GM18511 (cell line): ENCODE measurements around the gene UBAC2.

Experiments used
- ATAC-seq: cut with Tn5 transposase; IDR thresholded peaks from one replicate; pipeline ENCODE4 v1.9.1; 2021; ENCODE audit warnings: mild to moderate bottlenecking, moderate library complexity; ENCODE audit not compliant: unreplicated experiment

The UBAC2 gene

GRCh38 chr13:99289674-99290337, 89.2 kb downstream of the UBAC2 start:
- ATAC-seq: no peak

GRCh38 chr13:99290894-99291293, 90.2 kb downstream of the UBAC2 start:
- ATAC-seq: no peak

GRCh38 chr13:99293178-99293577, 92.5 kb downstream of the UBAC2 start:
- ATAC-seq: no peak

- ATAC-seq: no peak
Observed at GRCh38 chr13:99294198-99294597, 93.5 kb downstream of the UBAC2 start.

- ATAC-seq: no peak
Observed at GRCh38 chr13:99294958-99295357, 94.3 kb downstream of the UBAC2 start.

GRCh38 chr13:99295488-99296252, 95.0 kb downstream of the UBAC2 start:
- ATAC-seq: no peak

GRCh38 chr13:99296398-99296797, 95.7 kb downstream of the UBAC2 start:
- ATAC-seq: peak; percentile 76

GRCh38 chr13:99297331-99297730, 96.7 kb downstream of the UBAC2 start:
- ATAC-seq: no peak

GRCh38 chr13:99298056-99298455, 97.4 kb downstream of the UBAC2 start:
- ATAC-seq: no peak

- no peak for ATAC-seq
Observed at GRCh38 chr13:99299256-99299919, 98.7 kb downstream of the UBAC2 start.

- ATAC-seq: no peak
Observed at GRCh38 chr13:99299920-99300341, 99.3 kb downstream of the UBAC2 start.

GRCh38 chr13:99301056-99301838, 100.6 kb downstream of the UBAC2 start:
- ATAC-seq: no peak

GRCh38 chr13:99301913-99302636, 101.4 kb downstream of the UBAC2 start:
- peak; percentile 46 for ATAC-seq

- ATAC-seq: no peak
Observed at GRCh38 chr13:99302637-99303505, 102.2 kb downstream of the UBAC2 start.

GRCh38 chr13:99303863-99304521, 103.3 kb downstream of the UBAC2 start:
- ATAC-seq: no peak

GRCh38 chr13:99304541-99304940, 103.9 kb downstream of the UBAC2 start:
- no peak for ATAC-seq

GRCh38 chr13:99305158-99305557, 104.5 kb downstream of the UBAC2 start:
- ATAC-seq: no peak

GRCh38 chr13:99305566-99305965, 104.9 kb downstream of the UBAC2 start:
- ATAC-seq: no peak

- ATAC-seq: peak; percentile 74
Observed at GRCh38 chr13:99307247-99307646, 106.6 kb downstream of the UBAC2 start, which contains the start of gene GPR183. Gene GPR183 (minus strand): TSS chr13:99307399. CDS start chr13:99296145, 11,254 bp downstream.
